Activated CD4-positive, alpha-beta T cell treated with anti-CD3 and anti-CD28 coated beads, Interleukin-2, Interleukin-6, amounts not matched to agents 100 ng/mL and 50 ng/mL, durations not matched to agents 16 hours and 8 hours (primary cell): ENCODE measurements around the gene ZWINT.

Source experiments
- DNase-seq: peaks from one replicate; pipeline ENCODE4 v3.0.0-alpha.2; 2020

ZWINT gene

GRCh38 chr10:56360967-56361612 is at the start of gene ZWINT:
Gene ZWINT (minus strand): TSS chr10:56361259. CDS start chr10:56361236, 23 bp downstream.
- peak; percentile 97 for DNase-seq

- no peak for DNase-seq
Measured at GRCh38 chr10:56383806-56384205, 22.7 kb upstream of the ZWINT start.

GRCh38 chr10:56370217-56371113 is 9.4 kb upstream of the ZWINT start:
- no peak for DNase-seq

- DNase-seq: no peak
Measured at GRCh38 chr10:56360583-56360966, 484 bp downstream of the ZWINT start.

- no peak for DNase-seq
Measured at GRCh38 chr10:56359837-56360236, 1.2 kb downstream of the ZWINT start.

GRCh38 chr10:56357018-56357417 is 4.0 kb downstream of the ZWINT start:
- no peak for DNase-seq

GRCh38 chr10:56351909-56352630 is 9.0 kb downstream of the ZWINT start:
- DNase-seq: no peak

- DNase-seq: no peak
Measured at GRCh38 chr10:56349611-56350010, 11.4 kb downstream of the ZWINT start.

GRCh38 chr10:56348101-56348500 is 13.0 kb downstream of the ZWINT start:
- no peak for DNase-seq

- no peak for DNase-seq
Measured at GRCh38 chr10:56346845-56347415, 14.1 kb downstream of the ZWINT start.

- no peak for DNase-seq
Measured at GRCh38 chr10:56341612-56342011, 19.4 kb downstream of the ZWINT start.

GRCh38 chr10:56329961-56330360 is 31.1 kb downstream of the ZWINT start:
- DNase-seq: no peak

- no peak for DNase-seq
Measured at GRCh38 chr10:56327118-56327517, 33.9 kb downstream of the ZWINT start.

- no peak for DNase-seq
Measured at GRCh38 chr10:56319386-56319785, 41.7 kb downstream of the ZWINT start.

- no peak for DNase-seq
Measured at GRCh38 chr10:56318816-56319215, 42.2 kb downstream of the ZWINT start.

- no peak for DNase-seq
Measured at GRCh38 chr10:56317603-56318002, 43.5 kb downstream of the ZWINT start.

GRCh38 chr10:56316603-56317002 is 44.5 kb downstream of the ZWINT start:
- DNase-seq: no peak
